HG03139 (cell line): ENCODE measurements around the gene TRPM1.

Source experiments
- ATAC-seq: cut with Tn5 transposase; IDR thresholded peaks from one replicate; pipeline ENCODE4 v1.9.1; 2021; ENCODE audit not compliant: unreplicated experiment

Gene TRPM1

DNA sequence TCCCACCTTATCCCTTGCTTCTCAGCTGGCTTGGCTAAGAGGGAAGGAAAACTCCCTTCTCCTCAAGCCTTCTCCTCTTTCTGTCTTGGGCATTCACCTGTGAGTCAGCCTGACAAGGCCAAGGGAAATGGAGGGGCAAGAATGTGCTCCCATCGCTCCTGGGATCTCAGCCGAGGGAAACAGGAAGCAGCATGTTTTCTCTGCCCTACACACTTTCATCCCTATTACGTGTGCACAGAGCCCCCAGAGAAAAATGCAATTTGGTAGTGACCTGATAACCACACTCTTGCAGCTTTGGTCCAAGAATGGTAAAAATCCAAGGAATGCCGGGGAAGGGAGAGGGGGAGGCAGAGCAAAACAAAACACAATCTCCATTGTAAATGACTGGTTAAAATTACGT, 77.2 kb downstream of the TRPM1 start:
- no peak for ATAC-seq

DNA sequence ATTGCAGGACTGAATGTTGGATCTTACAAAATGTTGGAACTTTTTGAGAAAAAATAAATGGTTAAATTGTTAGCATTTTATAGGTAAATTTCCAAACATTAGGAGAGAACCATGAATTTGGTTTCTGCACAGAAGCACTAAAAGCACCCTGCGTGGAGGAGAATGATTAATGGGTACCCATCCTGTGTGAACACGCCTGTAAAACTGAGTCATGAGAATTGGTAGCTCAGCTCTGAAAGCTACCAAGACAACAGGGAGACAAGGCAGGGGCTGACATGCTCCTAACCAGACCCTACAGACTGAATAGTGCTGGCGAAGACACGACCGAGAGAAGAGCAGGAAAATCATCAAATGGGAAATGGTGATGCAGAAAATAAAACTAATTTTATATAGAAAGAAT, 77.7 kb downstream of the TRPM1 start:
- ATAC-seq: no peak

DNA sequence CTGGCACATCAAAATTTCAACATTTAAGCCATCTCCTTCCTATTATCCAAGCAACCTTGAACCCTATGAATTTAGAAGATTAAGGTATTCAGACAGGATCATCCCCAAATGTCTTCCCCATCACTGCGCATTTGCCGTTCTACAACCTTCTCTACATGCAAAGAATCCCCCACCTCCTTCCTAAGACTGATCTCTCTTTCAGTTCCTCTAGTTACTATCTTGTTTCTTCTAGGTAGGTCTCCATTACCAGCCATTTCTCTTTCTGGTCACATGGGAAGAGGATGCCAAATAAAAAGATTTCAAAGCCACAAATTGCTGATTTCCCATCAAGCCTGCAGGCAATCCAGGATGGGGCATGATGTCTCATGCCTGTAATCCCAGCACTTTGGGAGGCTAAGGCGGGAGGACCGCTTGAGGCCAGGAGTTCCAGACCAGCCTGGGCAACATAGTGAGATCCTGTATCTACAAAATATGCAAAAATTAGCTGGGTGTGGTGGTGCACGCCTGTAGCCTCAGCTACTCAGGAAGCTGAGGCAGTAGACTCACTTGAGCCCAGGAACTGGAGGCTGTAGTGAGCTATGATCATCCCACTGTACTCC, 80.4 kb downstream of the TRPM1 start:
- ATAC-seq: no peak

DNA sequence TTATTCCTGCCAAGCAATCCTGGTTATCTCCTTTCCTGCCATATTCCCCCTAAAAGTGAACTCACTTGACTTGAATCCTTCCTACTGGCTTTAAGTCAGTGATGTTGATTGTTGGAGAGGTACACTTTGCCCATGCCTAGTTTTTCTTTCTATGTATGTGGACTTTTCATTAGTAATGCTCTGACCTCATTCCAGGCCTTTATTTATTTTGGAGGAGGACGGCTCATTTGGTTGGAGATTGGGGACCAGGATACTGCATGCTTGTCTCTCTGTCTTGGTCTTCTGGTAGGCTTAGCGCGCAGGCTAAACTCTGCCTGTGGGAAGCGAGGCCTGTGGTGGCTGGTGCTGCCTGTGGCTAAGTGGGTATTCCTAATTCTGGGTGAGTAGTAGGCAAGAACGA, 81.0 kb downstream of the TRPM1 start:
- no peak for ATAC-seq

DNA sequence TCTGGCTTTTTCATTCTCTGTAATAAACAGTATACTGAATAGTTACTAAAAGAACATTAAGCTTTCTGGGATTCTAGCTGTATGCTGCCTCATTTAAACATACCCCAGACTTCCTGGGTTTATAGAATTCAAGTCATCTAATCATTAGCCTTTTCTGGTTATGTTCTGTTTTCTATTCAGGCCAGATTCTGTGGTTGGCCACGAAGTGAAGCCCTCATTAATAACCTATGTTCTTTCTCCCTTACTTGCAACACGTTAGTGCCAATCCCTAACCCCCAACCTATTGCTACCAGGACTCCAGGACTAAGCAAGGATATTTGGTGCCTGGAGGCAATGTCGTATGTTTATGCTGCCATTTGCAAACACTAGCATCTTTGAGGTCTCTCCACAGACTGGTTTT, 81.5 kb downstream of the TRPM1 start:
- no peak for ATAC-seq

DNA sequence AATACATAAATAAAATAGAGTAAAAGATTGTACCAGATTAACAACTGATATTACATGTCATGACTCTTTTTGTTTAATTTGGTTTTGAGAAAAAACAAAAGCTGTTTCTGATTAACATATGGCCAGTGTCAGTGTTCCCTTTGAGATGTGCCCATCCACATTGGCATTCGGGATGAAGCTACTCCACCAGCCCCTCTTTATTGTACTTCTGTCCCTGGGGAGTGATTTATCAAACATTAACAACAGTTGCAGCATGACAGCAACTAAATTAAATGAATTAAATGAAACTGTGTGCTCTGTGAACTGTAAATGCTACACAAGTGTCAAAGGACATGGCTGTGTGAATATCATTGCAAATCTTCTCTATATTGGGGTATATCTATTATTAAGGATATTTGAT, 84.2 kb downstream of the TRPM1 start:
- ATAC-seq: no peak

DNA sequence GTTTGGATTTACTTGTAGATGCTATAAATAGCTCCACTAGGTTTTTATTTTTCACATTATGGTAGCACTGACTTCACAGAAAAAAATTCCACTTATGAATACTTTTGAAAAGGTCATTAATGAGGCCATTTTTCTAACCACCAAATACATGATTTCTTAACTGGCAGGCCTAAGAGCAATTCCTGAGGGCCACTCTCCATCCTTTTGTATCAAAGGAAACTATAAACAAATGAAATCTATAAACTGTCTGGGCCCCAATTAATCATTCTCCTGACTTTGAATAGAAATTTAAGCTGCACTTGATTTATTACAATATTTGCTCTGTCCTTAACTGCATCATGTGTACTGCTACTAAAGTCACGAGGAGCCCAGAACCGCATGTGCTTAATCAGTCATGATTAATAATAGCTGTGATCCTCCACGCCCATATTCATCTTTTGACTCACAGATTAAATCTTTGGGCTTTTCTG, 85.0 kb downstream of the TRPM1 start:
- ATAC-seq: no peak

DNA sequence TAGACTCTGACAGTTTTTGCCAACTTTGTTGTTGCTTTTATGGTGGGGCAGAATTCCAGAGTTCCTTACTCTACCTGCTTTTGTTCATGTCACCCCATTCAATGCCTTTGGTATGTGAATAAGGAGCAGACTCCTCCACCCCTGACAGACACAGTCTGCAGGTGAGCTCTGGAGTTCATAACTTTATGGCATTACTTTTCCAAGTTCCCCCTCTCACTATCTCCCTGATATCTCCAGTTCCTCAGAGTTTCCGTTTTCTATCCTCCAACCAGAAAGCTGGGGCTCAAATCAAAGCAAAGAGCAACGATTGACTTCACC, 87.0 kb downstream of the TRPM1 start:
- ATAC-seq: no peak

DNA sequence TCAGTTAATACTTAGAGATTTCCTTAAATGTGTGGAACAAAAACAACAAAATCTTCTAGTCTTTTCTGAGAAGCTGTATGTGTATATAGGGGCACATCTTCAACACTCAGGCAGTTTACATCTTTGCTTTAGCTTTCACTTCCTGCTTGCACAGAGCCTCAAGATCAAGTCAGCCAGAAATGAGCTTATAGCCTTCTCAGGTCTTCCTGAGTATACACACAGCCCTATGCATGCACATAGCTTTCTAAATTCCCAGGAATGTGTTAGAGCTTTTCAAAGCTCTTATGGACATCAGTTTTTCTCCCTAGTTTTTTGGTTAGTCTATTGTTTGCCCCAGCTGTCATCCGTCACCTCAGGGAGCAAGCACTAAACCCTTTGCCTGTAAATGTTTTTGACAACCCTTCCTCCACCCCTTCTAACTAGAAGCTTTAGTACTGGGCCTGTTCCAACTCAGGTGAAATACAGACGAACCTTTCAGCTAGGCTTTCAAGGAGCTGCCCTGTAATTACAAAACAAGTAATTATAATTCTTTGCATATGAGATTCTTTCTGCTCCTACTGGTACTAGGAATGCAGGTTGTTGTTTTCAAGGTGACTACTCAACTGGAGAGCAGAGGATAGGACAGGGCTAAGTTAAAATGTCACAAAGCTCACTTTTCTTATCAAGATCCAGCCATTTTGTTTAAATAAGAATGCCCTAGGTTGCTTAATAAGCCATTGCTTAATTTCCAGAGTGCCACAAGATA, 87.5 kb downstream of the TRPM1 start:
- ATAC-seq: peak; percentile 67

DNA sequence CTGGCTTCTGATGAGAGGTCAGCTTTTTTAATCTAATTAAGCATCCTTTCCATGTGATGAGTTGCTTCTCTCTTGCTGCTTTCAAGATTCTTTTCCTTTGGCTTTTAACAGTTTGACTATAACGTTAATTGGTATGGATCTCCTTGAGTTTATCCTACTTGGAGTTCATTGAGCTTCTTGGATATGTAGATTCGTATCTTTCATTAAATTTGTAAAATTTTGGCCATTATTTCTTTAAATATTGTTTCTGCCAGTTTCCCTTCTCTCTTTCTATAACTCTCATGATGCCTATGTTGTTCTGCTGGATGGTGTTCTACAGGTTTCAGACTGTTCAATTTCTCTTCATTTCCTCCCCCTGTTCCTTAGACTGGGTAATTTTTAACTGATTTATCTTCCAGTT, 89.1 kb downstream of the TRPM1 start:
- no peak for ATAC-seq

DNA sequence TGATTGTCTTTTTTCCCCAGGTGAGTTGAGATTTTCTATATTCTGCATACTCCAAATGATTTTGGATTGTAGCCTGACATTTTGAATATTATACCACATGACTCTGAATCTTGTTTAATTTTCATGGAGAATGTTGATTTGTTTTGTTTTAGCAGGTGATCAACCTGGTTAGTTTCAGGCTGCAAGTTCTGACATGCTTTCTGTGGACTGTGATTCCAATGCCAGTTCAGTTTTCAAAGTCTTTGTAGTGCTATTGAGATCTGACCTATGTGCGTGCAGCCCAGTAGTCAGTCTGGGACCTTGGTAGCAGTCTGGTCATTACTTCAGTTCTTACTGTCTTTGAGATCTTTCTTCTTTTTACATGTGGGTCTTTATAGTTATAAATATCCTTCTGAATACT, 91.5 kb downstream of the TRPM1 start:
- ATAC-seq: no peak

DNA sequence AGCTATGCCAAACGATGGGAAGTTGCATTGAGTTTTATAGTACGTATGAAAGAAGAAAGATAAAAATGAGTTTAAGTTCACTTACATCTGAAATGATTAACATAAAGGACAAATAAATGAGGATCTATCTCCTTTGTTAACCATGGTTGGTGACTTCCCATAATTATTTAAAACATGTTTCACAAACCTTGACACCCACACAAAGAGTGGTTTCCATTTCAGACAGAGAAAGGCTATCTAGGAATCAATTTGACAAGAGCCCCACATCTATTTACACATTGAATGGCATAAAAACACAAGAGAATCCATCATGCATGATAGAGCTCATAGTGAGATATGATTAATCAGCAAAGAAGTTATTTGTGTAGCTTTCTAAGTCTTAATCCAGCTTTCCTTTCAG, 95.9 kb downstream of the TRPM1 start:
- ATAC-seq: no peak

DNA sequence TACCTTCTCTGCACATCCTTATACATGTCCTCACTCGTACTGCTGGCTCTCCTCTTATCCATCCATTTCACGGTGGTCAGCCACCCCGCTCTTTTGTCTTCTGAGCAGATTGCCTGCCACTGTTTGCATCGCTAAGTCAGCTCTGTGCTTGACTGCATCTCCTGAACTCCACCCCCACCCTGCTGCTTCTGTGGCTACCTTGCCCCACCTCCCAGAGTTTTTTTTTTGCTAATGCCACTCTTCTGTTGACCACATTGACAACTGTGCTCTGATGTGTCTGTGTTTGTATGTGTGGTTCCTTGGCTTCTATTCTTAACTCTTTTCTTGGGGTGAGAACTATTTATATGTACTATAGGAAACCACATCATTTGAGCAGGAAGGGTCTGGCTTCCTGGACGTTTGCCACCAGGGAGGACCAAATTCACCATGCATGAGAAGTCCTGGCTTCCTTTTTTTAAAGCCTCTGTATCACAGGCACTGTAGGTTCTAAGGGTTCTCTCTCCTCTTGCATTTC, 97.2 kb downstream of the TRPM1 start:
- peak; percentile 90 for ATAC-seq

DNA sequence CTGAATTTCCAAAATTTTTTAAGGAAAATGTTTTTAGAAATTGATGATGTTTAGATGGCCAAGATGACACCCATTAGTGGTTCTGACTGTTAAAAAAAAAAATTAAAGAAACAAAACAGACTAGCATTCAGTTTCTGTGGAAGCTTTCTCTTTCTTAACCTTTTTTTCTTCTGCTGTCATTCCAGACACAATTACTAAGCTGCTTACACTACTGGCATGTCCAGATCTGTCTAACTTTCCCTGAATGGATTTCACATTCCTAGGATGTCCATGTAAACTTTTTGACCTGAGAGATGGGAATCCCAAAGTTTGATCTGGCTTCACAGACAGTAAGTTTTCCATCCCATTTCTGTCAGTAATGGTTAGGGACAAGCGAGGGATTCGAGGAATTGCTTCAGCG, 99.8 kb downstream of the TRPM1 start:
- no peak for ATAC-seq

DNA sequence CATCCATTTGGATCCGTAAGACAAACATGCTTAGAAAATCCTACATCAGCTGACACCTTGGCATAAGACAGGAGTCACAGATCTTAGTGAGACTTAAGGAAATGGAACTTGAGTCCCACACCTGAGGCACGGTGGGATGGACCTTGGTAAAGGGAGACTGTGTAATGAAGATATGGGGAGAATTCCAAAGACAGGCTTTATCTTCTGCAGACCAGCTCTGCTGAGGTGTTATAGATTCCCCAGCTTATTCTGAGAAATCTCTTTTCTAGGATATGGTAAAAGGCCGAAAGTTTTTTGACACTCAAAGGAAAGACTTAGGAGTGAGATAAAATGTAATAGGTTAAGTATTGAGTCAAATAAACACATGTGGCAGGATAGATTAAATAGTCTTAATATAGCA, 101.8 kb downstream of the TRPM1 start:
- ATAC-seq: no peak

DNA sequence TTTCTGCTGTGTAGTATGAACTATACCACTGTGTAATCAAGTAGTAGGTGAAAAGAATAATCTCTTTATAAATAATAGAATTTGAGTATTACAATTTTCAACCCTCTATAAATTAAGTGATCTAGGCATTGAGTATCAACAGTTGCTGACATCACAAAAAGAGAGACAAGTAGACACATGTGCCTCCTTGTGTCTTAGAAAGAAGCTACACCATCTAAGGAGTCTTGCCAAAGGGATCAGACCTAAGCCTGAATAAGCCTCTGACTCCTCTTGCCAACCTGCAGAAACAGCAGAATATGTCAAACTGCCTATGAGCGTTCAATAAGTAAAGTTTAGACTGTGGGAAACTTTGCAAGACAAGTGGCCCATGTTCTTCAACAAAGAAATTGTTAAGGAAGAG, 104.3 kb downstream of the TRPM1 start:
- ATAC-seq: no peak

DNA sequence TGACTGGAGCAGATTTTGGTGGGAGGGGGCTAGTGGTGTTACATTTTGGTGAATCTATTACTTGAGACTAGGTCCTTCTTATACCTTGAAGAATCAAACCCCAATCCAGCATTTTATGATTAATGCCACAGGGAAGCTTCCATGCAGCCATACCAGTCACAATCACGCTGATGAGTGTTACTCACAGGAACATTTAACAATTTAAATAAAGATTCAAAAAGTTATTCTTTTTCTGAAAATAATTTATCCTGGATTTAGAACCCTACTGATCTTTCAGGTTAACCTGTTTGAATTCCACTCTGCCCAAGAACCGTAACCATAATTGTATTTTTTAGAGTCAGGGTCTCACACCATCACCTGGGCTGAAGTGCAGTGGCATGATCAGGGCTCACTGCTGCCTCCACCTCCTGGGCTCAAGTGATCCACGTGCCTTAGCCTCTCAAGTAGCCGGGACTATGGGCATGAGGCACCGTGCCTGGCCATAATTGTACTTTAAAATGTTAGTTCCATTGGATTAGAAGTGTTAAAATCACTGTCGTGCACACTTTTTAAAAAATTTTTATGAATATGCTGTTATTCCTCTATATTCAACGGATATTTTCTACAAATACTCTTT, 109.2 kb downstream of the TRPM1 start:
- ATAC-seq: no peak

DNA sequence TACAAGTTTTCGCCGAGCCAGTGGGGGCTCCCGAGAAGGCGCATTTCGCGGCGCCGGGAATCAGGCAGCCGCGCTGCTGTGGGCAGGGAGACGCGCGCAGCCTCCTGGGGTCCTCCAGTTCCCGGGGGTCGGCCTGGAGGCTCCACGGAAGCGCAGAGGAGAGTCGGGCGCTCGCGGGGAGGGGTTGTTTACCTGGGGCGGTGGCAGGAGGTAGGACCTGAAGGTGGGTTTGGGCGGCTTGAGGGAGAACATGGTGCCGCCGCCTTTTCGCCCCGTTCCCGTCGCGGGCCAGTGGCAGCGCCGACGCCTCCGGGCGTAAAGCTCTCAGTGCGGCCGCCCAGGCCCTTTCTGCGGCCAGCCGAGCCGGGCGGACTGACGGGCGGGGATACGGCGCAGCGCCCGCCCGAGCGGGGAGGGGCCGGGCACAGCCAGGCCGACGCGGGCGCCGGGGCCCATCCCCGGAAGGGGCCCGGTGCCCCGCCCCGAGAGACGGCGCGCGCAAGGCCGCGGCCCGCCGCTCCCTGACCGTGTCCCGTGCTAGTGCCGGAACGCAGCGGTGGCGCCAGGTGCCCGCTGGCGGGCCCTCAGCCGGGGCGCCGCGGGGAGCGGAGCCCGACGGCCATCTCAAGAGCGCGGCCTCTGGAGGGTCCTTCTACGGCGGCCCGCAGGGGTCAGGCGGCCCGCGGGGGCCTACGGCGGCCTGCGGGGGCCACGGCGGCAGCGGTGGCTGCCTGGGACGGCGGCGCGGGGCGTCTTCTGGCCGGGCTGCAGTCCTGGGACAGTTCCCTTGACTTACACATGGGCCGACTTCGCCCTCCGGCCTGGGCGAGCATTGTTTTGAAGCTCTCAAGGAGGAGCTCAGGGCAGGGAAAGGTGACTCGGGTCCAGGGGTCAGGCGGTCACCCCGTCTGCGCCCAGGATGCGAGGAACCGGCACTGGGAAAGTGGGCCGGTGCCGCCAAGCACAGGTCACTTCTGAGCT, 110.0 kb downstream of the TRPM1 start, which contains the start of gene MTMR10:
Gene MTMR10 (minus strand): TSS at position 374 of the 981 bp plus-strand sequence. CDS start 122 bp downstream, at position 252.
- ATAC-seq: peak; percentile 84

DNA sequence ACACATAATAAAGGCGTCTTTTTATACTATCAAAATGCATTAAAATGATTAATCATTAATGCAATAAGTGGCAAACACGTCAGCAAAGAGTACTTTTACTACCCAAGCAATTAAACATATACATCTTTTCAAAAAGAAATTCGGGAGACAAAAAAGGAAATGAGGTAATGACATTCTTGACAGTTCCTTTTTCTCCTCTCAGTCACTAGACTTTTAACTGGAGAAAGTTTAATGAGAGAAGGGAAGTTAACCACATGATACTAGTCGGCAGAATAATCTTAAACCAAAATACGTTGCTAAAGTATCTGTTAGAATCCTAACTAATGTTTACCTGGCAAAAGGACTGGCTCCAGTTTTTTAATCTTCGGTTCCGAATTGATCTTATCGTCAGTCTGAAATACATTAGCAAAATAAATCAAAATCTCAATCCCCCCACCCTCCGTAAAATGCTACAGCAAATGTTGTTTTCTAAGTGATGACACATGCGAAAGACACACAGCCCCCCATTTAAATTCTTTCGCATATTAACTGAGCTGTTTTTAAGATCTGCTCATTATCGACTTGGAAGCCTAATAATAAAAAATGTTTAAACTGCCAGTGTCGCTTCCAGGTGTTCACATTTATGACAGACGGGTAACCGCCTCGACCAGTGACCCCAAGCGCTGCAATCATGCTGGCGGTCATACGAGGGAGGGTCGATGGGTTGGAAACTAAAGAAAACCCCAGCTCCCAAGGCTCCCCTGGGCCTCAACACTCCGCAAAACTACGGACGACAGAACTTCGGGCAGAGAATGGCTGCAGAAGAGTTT, 110.9 kb downstream of the TRPM1 start:
- ATAC-seq: peak; percentile 7

DNA sequence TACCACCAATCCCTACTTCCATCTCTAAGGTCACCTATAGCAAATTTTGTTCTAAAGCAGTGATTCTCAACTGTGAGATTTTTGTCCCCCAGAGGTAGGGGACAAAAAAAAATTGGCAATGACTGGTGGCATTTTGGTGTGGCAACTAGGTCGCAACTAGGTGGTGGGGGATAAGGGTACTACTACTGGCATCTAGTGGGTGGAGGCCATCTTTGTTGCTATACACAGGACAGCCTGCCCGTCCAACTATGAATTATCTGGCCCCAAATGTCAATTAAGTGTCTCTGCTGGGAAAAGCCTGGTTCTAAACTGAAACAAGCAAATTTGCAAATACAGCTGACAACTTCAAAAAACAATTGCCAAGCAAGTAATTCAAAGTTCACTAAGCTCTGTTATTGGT, 111.5 kb downstream of the TRPM1 start:
- ATAC-seq: no peak
